HG03175 (cell line): ENCODE measurements around the gene MAP3K7.

Experiments used
- ATAC-seq: cut with Tn5 transposase; IDR thresholded peaks from one replicate; pipeline ENCODE4 v1.9.1; 2021; ENCODE audit warnings: mild to moderate bottlenecking, moderate library complexity; ENCODE audit not compliant: unreplicated experiment

Gene MAP3K7

DNA sequence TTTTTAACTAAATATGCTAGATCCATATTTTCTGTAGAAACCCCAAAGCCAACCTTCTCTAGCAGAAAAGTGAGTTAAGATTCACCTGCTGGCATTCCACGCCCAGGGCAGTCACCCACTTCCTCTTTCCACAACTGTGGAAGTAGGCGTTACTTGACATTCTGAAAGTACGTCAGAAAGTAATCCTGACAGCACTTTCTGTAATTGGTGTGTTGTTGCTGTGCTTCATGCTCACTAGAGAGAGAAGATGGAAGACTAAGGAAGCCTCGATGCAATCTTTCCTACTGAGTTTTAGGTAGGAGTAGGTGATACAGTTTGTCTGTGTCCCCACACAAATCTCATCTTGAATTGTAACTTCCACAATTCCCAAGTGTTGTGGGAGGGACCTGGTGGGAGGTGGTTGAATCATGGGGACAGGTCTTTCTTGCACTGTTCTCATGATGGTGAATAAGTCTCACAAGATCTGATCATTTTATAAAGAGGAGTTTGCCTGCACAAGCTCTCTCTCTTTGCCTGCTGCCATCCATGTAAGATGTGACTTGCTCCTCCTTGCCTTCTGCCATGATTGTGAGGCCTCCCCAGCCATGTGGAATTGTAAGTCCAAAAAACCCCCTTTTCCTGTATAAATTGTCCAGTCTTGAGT, 101.1 kb downstream of the MAP3K7 start:
- ATAC-seq = no peak

DNA sequence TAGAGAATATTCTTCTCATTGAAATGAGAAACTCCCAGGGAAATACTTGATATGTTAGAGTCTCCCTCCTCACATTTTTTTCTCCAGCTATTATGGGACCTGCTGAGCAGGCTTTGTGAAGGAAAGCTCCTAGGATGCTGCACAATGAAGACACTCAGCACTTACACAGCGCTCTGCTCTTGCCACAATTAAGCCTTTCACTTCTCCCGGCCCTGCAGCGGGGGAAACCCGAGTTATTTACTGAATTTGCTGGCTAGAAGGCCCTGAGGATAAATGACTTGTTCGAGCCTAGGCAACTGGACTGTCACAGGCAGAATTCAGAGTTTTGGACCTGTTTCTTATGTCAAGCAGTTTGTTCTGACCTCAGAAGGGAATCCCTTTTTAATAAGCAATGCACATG, 102.0 kb downstream of the MAP3K7 start:
- no peak for ATAC-seq

DNA sequence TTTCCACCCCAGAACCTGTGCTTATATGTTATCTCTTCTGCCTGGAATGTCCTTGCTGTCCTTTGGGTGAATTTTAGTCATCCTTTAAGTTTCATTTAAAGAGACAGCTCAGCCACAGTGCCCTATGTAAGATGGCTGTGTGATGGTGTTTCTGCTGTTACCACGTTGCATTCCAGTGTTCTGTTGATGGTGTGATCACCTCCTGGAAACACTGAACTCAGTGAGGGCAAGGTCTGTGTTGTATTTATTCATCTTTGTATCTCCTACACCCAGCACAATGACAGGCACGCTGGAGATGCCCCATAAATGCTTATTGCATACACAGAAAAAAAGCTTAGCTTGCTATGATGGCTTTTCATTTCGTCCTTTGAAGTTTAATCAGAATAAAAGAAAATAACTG, 102.5 kb downstream of the MAP3K7 start:
- ATAC-seq = no peak

DNA sequence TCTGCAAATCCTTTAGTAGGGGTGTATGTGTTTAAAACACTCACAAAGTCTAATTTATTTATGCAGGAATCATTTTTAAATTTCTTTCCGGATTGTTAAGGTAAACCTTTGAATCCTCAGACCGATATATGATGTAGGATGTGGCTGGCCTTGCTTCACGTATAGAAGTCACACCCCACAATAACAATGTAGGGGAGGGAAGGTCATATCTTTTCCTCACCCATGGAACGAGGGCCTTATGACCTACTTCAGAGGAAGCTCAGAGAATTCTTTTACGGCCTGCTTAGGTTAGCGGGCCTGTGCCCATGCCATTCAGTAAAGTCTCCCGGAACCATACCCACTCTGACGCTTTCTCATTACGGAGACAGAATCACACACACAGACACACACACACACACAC, 102.9 kb downstream of the MAP3K7 start:
- ATAC-seq = no peak

DNA sequence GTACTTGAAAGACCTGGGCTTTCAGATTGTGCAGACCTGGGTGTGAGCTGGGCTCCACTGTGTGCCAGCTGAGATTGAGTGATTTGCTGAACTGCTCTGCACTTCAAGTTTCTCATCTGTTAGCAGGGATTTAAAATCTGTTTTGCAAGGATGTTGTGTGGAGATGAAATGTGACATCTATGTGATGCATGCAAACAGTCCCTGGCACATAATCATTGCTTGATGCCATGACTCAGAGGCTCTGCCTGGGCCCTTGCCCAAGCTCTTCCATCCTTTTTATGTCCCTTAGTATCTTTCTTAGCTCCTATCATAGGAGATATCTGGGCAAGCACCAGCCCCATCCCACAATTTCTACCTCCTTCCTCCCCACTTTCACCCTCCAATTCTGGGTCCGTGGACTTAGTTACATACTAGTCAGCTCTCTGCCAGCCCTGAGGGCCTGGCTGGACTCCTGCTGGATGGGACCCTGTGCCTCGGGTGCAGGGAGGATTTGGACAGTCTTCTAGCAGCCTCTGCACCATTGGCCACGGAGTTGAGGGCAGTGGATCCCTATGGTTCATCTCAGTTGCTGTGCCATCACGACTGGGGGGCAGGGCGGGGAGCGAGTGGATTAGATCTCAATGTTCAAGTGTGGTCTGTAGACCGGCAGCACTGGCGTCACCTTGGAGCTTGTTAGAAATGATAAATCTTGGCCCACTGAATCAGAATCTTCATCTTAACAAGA, 103.6 kb downstream of the MAP3K7 start:
- ATAC-seq = no peak

DNA sequence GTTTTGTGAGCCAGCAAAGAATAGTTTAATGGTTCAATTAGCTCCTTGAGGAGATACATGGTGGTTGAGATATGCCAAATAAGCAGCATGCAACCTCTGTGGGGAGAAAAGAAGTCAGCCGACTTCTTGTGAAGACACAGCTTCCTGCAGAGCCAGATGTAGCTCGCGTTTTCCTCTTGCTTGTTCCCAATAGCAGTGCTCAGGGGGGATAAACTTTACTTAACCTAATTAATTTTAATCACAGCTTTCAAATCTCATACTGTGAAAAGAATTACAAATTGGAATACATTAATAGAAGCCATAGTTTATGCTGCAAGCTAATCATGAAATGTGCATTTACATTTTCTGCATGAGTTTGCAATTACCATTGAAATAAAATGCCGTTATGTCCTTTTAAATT, 106.2 kb downstream of the MAP3K7 start:
- no peak for ATAC-seq

DNA sequence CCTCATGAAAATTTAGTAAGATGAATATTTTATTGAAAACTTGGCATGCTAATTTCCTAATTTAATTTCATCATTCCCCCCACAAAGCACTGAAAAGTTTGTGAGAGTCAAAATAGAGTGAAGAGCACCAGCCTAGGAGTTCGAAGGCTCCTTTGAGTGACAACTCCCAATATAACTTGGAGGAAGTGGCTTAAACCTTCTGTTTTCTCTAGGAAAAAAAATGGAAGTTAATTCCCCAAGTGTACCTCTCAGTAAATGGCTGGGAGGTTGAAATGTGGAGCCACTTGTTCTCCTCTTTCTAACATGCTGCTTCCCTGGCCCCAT, 107.3 kb downstream of the MAP3K7 start:
- no peak for ATAC-seq

DNA sequence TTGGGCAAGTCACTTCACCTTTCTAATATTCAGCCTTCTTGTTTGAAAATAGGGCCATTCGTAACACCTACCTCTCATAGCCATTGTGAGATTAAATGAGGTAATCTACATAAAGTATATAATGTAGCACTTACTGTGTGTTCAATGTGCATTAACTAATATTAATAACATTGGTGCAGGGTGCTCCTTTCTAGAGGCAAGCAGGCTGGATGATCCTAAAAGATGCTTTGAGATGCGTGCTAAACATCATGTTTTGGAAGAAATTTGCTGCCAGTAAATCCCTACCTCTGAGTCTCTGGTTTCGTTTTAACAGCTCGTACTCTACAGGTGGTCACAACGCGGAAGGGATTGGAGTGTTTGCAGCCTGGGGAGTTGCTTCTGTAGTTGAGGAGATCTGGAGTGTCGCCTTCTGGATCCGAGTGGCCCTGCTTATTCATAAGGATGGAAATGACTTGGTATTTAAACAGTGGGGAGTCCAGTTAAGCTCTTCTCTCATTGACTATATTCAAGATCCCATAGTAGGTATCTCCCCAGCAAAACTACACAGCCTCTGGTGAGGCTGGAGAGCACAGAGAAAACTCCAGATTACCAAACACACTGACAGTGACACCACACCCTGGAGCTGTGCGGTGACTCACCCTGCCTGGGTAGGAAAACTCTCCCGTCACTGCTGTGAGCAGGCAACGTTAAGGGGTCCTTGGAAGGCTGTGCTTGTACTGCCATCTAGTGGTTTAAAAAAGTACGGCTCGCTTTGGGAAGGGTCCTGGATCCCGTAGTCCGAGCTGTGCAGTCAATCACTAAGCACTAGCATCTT, 107.9 kb downstream of the MAP3K7 start:
- ATAC-seq = peak; percentile 78

DNA sequence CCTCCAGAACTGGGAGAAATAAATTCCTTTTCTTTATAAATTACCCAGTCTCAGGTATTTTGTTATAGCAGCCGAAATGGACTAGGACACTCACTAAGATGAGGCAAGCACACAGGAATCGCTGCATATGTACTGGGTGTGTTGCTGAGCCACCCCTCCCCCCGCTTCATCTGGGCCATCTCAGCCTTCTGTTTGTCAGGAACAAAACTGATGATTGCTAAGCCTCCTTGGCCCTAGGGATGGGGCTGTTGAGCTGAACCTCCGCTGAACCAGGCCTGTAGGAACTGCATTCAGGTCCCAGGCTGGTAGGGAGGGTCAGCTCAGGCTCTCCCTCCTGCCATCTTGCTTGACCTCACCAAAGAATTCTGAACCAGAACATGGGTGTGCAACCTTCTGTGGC, 108.6 kb downstream of the MAP3K7 start:
- ATAC-seq = no peak

DNA sequence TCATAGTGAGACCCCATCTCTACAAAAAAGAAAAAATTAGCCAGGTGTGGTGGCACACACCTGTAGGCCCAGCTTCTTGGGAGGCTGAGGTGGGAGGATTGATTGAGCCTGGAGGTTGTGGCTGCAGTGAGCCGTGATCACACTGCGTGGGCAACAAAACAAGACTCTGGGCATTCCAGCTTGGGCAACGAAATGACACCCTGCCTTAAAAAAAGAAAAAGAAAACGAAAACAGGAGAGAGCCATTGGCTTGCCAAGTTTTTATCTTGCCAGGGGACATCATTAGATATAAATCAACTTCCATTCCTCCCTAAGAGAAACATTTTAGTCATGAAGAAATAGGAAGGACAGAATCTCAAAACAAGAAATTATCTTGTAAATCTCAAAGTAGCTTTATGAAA, 109.5 kb downstream of the MAP3K7 start:
- ATAC-seq = no peak

DNA sequence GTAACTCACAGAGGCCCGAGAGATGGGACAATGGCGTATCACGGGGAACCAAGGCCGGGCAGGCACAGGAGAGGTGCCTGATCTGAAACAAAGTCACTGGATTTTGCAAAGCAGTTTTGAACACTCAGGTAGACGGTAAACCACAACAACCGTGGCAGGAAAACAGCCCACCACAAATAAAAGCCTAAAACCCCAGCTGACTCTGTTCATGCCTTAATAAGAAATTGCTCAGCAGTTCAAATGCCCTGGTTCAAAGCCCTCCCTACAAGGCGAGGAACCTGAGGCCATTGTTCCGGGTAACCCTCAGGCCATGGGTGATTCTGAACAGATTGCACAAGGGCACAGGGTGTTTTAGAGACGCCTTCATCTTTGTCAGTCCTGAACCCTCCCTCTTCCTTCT, 114.2 kb downstream of the MAP3K7 start:
- ATAC-seq = no peak

DNA sequence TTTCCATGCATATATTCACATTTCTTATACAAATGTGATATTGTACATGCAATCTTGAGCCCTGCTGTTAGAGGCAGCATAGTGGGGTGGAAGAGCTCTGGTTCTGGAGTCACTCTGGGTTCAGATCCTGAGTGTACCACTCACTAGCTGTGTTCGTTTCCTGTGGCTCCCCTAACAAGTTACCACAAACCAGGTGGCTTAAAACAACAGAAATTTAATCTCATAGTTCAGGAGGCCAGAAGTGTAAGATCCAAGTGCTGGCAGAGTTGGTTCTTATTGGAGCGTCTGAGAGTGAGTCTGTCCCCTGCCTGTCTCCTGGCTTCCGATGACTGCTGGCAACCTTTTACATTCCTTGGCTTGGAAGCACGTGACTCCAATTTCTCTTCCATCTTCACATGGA, 115.6 kb downstream of the MAP3K7 start:
- ATAC-seq = no peak

DNA sequence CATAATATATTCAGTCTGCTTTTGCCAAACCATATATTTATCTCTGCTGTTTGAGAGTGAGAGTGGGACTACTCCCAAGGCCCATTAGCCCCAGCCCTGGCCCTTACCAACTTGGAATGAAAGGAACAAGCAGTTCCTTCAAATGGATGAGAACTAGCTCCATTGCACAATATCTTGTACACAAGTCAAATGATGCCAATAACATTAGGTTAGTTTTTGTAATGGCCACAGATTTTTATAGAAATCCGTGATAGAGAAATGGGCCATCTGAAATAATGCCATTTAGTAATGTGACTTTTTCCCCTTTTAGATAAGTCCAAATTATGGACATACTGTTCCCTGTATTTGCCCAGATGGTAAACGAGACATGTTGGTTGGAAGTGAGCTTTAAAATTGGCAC, 117.0 kb downstream of the MAP3K7 start:
- ATAC-seq = no peak

DNA sequence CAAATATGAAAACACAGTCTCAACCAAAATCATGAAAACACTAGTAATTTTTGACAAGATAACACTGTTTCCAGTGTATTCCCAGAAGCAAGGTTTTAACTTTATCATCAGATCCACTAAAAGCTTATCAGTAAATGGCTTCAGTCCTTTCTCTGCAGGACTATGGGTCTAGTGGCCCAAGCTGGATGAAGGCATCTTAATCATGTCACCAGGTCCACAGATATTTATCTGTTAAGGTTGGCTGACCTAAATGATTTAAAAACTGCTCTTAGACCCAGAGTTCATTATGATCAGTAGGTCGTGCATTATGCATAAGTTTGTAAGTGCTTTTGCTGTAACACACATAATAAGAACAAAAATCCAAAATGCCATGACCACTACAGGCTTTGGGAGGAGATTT, 118.0 kb downstream of the MAP3K7 start:
- no peak for ATAC-seq

DNA sequence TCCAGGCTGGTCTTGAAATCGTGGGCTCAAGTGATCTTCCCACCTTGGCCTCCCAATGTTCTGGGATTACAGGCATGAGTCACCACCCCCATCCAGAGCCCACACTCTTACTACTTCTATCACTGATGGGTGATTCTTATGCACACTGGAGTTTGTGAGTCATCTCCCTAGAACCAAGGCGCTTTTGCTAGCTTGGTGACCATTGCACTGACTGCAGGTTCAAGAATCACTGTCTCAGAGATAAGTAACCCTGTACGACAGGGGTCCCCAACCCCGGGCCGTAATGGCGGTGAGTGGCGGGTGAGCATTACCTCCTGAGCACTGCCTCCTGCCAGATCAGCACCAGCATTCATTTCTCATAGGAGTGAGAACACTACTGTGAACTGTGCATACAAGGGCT, 118.8 kb downstream of the MAP3K7 start:
- no peak for ATAC-seq

DNA sequence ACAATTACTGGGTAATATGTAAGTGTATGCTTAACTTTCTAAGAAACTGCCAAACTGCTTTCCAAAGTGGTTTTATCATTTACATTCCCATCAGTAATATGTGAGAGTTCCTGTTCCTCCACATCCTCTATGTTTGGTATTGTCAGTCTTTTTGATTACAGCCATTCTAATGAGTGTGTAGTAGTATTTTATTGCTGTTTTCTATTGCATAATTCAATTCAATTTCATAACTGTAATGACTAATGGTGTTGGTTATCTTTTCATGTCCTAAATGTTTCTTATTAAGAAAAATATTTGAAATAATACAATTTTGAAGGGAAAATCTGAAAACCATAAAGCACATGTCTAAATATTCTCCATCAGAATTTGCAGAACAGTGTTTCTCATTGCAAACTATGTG, 119.3 kb downstream of the MAP3K7 start:
- ATAC-seq = no peak

DNA sequence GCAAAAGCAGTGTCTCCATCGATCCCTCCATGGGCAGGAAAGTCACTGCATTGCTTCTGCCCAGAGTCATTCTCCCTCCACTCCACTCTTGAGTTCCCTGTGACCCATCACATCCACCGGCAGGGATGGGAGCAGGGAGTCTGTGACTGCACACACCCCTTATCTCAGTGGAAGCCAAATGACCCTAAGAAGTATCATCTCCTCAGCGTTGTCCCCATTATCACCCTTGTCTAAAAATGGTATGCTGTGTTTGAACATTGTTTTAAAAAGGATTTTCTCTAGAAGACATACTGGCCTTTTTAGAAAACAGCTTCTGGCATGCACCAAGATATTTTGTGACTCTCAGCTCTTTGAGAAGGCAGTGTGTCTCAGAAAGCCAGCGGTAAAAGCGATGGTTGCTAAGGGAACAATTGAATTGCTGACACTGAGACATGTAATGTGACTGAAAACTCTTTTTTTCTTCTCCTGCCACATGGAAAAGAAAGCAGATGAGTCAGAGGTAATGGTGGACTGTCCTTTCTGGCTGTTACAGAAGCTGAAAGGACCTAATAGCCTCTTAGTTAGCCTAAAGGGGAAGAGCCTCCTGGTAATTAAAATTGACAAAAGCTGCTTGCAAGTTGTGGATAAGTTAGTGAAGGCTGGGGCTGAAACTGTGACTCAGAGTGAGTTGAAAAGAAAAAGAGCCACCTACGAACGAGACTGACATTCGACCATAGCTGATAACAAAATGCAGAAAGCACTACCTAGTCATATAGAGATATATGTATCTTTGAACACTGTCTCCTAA, 120.5 kb downstream of the MAP3K7 start:
- ATAC-seq = no peak

DNA sequence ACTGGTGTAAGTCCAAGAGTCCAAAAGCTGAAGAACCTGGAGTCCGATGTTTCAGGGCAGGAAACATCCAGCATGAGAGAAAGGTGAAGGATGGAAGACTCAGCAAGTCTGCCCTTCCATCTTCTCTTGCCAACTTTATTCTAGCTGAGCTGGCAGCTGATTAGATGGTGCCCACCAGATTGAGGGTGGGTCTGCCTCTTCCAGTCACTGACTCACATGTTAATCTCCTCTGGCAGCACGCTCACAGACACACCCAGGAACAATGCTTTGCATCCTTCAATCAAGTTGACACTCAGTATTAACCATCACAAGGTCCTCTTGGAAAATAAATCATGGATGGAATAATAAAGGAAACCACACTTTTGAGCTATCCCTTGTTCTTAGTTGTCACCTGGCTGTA, 121.2 kb downstream of the MAP3K7 start:
- ATAC-seq = no peak

DNA sequence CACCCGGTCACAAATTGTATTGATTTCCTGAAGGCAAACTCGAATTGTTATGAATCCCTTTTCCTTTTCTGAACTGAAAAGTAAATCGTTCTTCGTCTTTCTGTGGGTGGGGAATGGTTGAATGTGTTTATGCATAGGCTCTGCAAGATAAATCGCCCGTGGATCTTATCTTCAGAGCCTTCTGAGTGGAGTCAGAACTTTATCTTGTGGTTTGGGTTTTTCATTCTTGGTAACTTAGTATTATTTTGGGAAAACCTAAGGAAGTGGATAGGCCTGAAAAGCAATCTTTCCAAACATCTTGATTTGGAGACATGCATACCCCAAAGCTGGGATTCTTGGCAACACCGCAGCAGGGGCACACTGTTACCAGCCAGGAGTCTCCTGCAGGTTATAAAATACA, 122.4 kb downstream of the MAP3K7 start:
- ATAC-seq = no peak

DNA sequence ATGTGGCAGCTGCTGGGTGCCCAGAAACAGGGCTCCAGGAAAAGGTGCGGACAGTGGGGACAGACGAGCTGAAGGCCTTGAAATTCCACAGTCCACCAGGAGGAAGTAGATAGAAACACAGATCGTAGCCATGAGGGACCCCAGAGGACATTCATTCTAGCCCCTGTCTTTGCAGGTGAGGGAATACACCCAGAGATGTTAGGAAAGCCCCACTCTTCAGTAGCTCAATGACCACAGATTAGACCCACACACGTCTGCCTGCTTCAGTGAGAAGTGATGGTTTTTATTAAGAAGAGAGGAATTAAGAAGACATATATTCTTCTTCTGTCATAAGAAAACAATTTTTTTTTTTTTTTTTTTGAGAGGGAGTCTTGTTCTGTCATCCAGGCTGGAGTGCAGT, 123.0 kb downstream of the MAP3K7 start:
- ATAC-seq = no peak
